Activated CD4-positive, alpha-beta memory T cell treated with anti-CD3 and anti-CD28 coated beads for 36 hours (primary cell): ENCODE results near the gene CARD18. TPM values are rescaled to one million over a fixed set of nuclear protein-coding genes. Genes with fewer than 3 reads are reported as not detected.

Source experiments
- CTCF ChIA-PET: fragments of 350-600 bp; sonication (Branson Sonifier 250); formaldehyde crosslinking; loops from one replicate; lab custom pipeline; 2021; ENCODE audit warnings: antibody characterized with exemption, inconsistent platforms; lab: Charles Lee
- POLR2A ChIA-PET: fragments of 350-600 bp; sonication (Branson Sonifier 250); formaldehyde crosslinking; loops from one replicate; lab custom pipeline; 2021; ENCODE audit warnings: antibody characterized with exemption; lab: Charles Lee
- DNase-seq: peaks from one replicate; pipeline ENCODE4 v3.0.0-alpha.2; 2020
- H3K27ac Mint-ChIP-seq: one replicate; pipeline ENCODE4 v1.8.0; 2021; ENCODE audit warnings: mixed read lengths
- H3K27me3 Mint-ChIP-seq: one replicate; pipeline ENCODE4 v1.8.0; 2021; ENCODE audit warnings: mixed read lengths
- H3K36me3 Mint-ChIP-seq: one replicate; pipeline ENCODE4 v1.8.0; 2021; ENCODE audit warnings: mixed read lengths
- H3K4me1 Mint-ChIP-seq: one replicate; pipeline ENCODE4 v1.8.0; 2021; ENCODE audit warnings: low read depth, mixed read lengths
- H3K4me3 Mint-ChIP-seq: one replicate; pipeline ENCODE4 v1.8.0; 2021; ENCODE audit warnings: mild to moderate bottlenecking, mixed read lengths
- H3K9me3 Mint-ChIP-seq: one replicate; pipeline ENCODE4 v1.8.0; 2021; ENCODE audit warnings: mixed read lengths
- intact Hi-C: fragments of 100-400 bp; cut with micrococcal nuclease; formaldehyde crosslinking; loops from one replicate; pipeline ENCODE4 v1.15.1; 2023
- total RNA-seq, 2 experiments: library from RNA; stranded (reverse); gene quantifications; one replicate each; pipeline ENCODE4 v1.2.3, GENCODE V29; 2021

The CARD18 gene
- total RNA-seq, 2 experiments from 2014 or later: not detected

- H3K4me3 Mint-ChIP-seq: no peak overlapping the region
- no peaks in the 10 kb centered on the region for H3K36me3 Mint-ChIP-seq
- DNase-seq: no peak
- no peak overlapping the region for H3K27ac Mint-ChIP-seq
- intact Hi-C loops: no loop called here
- no peaks in the 10 kb centered on the region for H3K9me3 Mint-ChIP-seq
- H3K4me1 Mint-ChIP-seq: no peaks in the 10 kb centered on the region
- H3K27me3 Mint-ChIP-seq: no peaks in the 10 kb centered on the region
- CTCF ChIA-PET: no interaction called here
- POLR2A ChIA-PET: no interaction called here
Measured at GRCh38 chr11:105156231-105156630, 16.7 kb upstream of the CARD18 start.

DNA sequence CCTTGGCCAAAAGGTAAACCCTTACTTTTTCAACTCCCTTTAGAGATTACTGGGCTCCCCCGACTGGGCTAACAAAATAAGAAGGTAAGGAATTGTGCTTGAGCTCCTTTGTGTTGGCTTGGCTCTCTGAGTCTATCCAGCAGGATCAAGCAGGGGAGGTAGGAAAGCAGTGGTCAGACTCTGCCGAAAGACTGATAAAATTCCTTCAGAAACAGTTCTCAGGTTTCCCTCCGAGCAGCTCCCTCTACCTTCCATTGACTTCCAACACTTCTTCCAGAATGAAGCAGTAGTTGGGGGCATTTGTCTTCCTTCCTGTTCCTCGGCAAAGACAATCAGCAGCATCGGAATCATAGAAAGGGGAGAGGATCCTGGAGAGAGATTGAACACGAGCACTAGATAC lies 16.1 kb upstream of the CARD18 start:
- POLR2A ChIA-PET: no interaction called here
- H3K4me1 Mint-ChIP-seq: no peaks in the 10 kb centered on the region
- no peak for DNase-seq
- no peaks in the 10 kb centered on the region for H3K9me3 Mint-ChIP-seq
- H3K36me3 Mint-ChIP-seq: no peaks in the 10 kb centered on the region
- no peak overlapping the region for H3K27ac Mint-ChIP-seq
- intact Hi-C loops: no loop called here
- H3K27me3 Mint-ChIP-seq: no peaks in the 10 kb centered on the region
- CTCF ChIA-PET: no interaction called here
- no peak overlapping the region for H3K4me3 Mint-ChIP-seq

DNA sequence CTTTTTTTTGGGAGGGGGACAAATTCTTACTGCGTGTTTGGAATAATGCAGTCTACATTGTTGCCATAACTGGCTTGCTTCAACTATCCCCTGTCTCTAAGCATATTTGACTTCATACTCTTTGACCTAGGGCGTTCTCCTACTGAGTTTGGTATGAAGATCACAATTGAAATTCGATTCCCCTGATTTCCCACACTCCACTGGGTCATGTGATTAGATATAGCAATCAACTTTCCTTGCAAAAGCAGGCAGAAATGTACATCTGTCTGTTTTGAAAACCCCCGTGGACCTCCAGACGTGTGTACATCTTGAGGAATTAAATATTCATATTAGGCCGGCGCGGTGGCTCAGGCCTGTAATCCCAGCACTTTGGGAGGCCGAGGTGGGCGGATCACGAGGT lies 13.8 kb upstream of the CARD18 start:
- Mint-ChIP-seq H3K4me1 (no peaks in the 10 kb centered on the region), H3K27ac (no peak overlapping the region), H3K9me3 (no peaks in the 10 kb centered on the region), H3K36me3 (no peaks in the 10 kb centered on the region), H3K27me3 (no peaks in the 10 kb centered on the region), H3K4me3 (no peak overlapping the region)
- no peak for DNase-seq
- intact Hi-C loops: no loop called here
- CTCF ChIA-PET: no interaction called here
- POLR2A ChIA-PET: no interaction called here

- H3K4me3 Mint-ChIP-seq: no peak overlapping the region
- H3K27me3 Mint-ChIP-seq: no peaks in the 10 kb centered on the region
- CTCF ChIA-PET: no interaction called here
- H3K9me3 Mint-ChIP-seq: no peaks in the 10 kb centered on the region
- no peaks in the 10 kb centered on the region for H3K36me3 Mint-ChIP-seq
- H3K4me1 Mint-ChIP-seq: no peaks in the 10 kb centered on the region
- POLR2A ChIA-PET: no interaction called here
- no peak overlapping the region for H3K27ac Mint-ChIP-seq
- intact Hi-C loops: no loop called here
- no peak for DNase-seq
Measured at GRCh38 chr11:105152560-105152959, 13.0 kb upstream of the CARD18 start.

GRCh38 chr11:105152021-105152512 lies 12.5 kb upstream of the CARD18 start:
- no peak overlapping the region for H3K27ac Mint-ChIP-seq
- H3K4me1 Mint-ChIP-seq: no peaks in the 10 kb centered on the region
- H3K9me3 Mint-ChIP-seq: no peaks in the 10 kb centered on the region
- ChIA-PET POLR2A (no interaction called here), CTCF (no interaction called here)
- DNase-seq: no peak
- intact Hi-C loops: no loop called here
- no peaks in the 10 kb centered on the region for H3K27me3 Mint-ChIP-seq
- H3K36me3 Mint-ChIP-seq: no peaks in the 10 kb centered on the region
- H3K4me3 Mint-ChIP-seq: no peak overlapping the region

DNA sequence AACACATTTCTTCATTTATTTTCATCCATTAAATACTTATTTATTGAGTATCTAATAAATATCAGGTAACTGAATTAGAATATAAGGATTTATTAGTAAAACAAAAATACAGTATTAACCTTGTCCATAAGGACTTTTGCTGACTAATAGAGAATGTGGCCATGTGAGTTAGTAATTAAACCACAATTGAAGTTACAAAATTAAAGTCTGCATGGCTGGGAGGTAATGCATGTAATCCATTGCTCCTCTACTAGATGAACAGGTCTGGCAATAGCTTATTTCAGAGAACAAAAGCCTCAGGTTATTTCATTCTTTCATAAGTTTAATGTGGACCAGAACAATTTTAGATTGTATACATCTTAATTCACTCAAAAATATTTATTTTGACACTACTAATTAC lies 9.9 kb upstream of the CARD18 start:
- Mint-ChIP-seq H3K36me3 (no peaks in the 10 kb centered on the region), H3K27me3 (peaks cover 2% of the 10 kb centered on the region), H3K4me3 (no peak overlapping the region), H3K9me3 (no peaks in the 10 kb centered on the region), H3K27ac (no peak overlapping the region), H3K4me1 (no peaks in the 10 kb centered on the region)
- intact Hi-C loops: no loop called here
- POLR2A ChIA-PET: no interaction called here
- DNase-seq: no peak
- CTCF ChIA-PET: no interaction called here

- H3K4me1 Mint-ChIP-seq: no peaks in the 10 kb centered on the region
- no peak overlapping the region for H3K27ac Mint-ChIP-seq
- DNase-seq: no peak
- ChIA-PET POLR2A (no interaction called here), CTCF (interaction anchor here (0.5 kb wide), 1 partner anchor 262 kb away, joined by 3 read pairs; no protein-coding TSS in a partner anchor)
- H3K9me3 Mint-ChIP-seq: no peaks in the 10 kb centered on the region
- no peak overlapping the region for H3K4me3 Mint-ChIP-seq
- no peaks in the 10 kb centered on the region for H3K36me3 Mint-ChIP-seq
- intact Hi-C loops: no loop called here
- peaks cover 2% of the 10 kb centered on the region for H3K27me3 Mint-ChIP-seq
Measured at GRCh38 chr11:105148241-105148640, 8.7 kb upstream of the CARD18 start.

- intact Hi-C loops: no loop called here
- DNase-seq: no peak
- no peak overlapping the region for H3K27ac Mint-ChIP-seq
Measured at GRCh38 chr11:105144887-105145286, 5.3 kb upstream of the CARD18 start.

GRCh38 chr11:105142167-105142566 lies 2.6 kb upstream of the CARD18 start:
- no peaks in the 10 kb centered on the region for H3K9me3 Mint-ChIP-seq
- no peaks in the 10 kb centered on the region for H3K36me3 Mint-ChIP-seq
- H3K4me1 Mint-ChIP-seq: no peaks in the 10 kb centered on the region
- DNase-seq: no peak
- no peak overlapping the region for H3K27ac Mint-ChIP-seq
- ChIA-PET POLR2A (no interaction called here), CTCF (no interaction called here)
- peaks cover 2% of the 10 kb centered on the region for H3K27me3 Mint-ChIP-seq
- no peak overlapping the region for H3K4me3 Mint-ChIP-seq
- intact Hi-C loops: no loop called here

More at GRCh38 chr11:105144887-105145286, 5.3 kb upstream of the CARD18 start:
- ChIA-PET CTCF (interaction anchor here (0.6 kb wide), 1 partner anchor 103 kb away, joined by 3 read pairs; no protein-coding TSS in a partner anchor), POLR2A (no interaction called here)
- H3K36me3 Mint-ChIP-seq: no peaks in the 10 kb centered on the region
- no peaks in the 10 kb centered on the region for H3K9me3 Mint-ChIP-seq
- H3K4me1 Mint-ChIP-seq: no peaks in the 10 kb centered on the region
- peaks cover 2% of the 10 kb centered on the region for H3K27me3 Mint-ChIP-seq
- no peak overlapping the region for H3K4me3 Mint-ChIP-seq

- Mint-ChIP-seq H3K4me1 (no peaks in the 10 kb centered on the region), H3K4me3 (no peak overlapping the region), H3K9me3 (peaks cover 3% of the 10 kb centered on the region), H3K36me3 (no peaks in the 10 kb centered on the region), H3K27ac (no peak overlapping the region), H3K27me3 (peaks cover 3% of the 10 kb centered on the region)
- CTCF ChIA-PET: no interaction called here
- intact Hi-C loops: no loop called here
- POLR2A ChIA-PET: no interaction called here
- no peak for DNase-seq
Measured at GRCh38 chr11:105137286-105137685, 2.3 kb downstream of the CARD18 start.

DNA sequence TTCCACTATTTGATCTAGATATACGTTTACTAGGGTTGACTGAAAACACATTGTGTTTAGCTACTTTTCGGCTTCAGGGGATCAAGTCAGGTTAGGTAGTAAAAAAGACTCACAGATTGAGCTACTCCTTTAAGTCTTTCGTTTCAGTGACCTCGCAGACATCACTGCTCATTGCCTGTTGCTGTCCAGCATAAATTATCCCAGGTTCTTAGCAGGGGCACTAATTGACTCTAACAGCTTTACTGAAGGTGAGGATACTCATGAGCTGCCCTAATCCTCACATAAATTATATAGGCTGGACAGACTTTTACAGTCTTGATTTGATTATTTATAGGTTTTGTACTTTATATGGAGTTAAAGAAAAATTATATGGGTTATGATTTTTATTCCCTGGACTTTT lies 3.7 kb downstream of the CARD18 start:
- Mint-ChIP-seq H3K4me3 (no peak overlapping the region), H3K36me3 (no peaks in the 10 kb centered on the region), H3K27me3 (peaks cover 3% of the 10 kb centered on the region), H3K27ac (no peak overlapping the region), H3K4me1 (no peaks in the 10 kb centered on the region), H3K9me3 (peaks cover 9% of the 10 kb centered on the region)
- DNase-seq: no peak
- ChIA-PET CTCF (no interaction called here), POLR2A (no interaction called here)
- intact Hi-C loops: no loop called here

DNA sequence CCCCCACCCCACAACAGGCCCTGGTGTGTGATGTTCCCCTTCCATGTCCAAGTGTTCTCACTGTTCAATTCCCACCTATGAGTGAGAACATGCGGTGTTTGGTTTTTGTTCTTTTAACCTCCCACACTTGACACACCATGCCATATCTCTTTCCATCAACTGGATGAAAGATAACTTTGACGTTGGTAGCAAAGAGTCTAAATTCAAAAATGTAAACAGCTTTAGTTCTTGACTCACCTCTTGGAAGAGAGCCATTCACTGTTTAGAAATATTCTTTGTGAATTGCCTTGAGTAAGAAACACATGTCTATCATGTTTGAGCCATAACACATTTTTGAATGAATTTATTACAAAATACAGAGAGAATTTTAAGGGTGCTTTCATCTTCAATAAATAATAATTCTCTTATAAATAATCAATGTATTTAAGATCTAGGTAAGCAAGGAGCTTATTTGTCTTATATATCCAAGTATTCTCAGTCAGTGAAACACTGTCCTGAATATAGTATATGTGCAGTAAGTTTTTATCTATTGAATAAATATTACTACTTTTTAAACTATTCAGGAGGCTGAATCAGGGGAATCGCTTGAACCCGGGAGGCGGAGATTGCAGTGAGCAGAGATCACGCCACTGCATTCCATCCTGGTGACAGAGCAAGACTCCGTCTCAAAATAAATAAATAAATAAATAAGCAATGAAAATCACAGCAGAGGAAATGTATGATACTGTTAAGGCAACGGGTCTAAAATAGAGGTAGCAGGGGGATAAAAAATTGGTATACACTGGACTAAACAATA lies 6.7 kb downstream of the CARD18 start:
- ChIA-PET CTCF (no interaction called here), POLR2A (no interaction called here)
- intact Hi-C loops: no loop called here
- Mint-ChIP-seq H3K9me3 (peaks cover 11% of the 10 kb centered on the region), H3K4me3 (no peak overlapping the region), H3K4me1 (no peaks in the 10 kb centered on the region), H3K27ac (no peak overlapping the region), H3K27me3 (peaks cover 3% of the 10 kb centered on the region), H3K36me3 (no peaks in the 10 kb centered on the region)
- DNase-seq: no peak
